Measurements from ENCODE around the gene ABO.
"Not testable (repeated sequence)": the region's sequence is repeated elsewhere in the genome, so short reads cannot be mapped to it uniquely, and the experiment has no call there.

ABO gene

GRCh38 chr9:133290751-133291302 is 15.8 kb upstream of the ABO start:
- DNase-seq (ENCODE audit: low read depth, low spot score): no peak

- no peak for DNase-seq (ENCODE audit: low read depth, low spot score)
Observed at GRCh38 chr9:133286523-133286922, 11.5 kb upstream of the ABO start.

- no peak for DNase-seq (ENCODE audit: low read depth, low spot score)
Observed at GRCh38 chr9:133285252-133285775, 10.3 kb upstream of the ABO start.

- no peak for DNase-seq (ENCODE audit: low read depth, low spot score)
Observed at GRCh38 chr9:133284362-133284761, 9.4 kb upstream of the ABO start.

- DNase-seq (ENCODE audit: low read depth, low spot score): not testable (repeated sequence)
Observed at GRCh38 chr9:133283255-133284032, 8.4 kb upstream of the ABO start.

- no peak for DNase-seq (ENCODE audit: low read depth, low spot score)
Observed at GRCh38 chr9:133282464-133283238, 7.7 kb upstream of the ABO start.

GRCh38 chr9:133280392-133280791 is 5.4 kb upstream of the ABO start:
- DNase-seq (ENCODE audit: low read depth, low spot score): no peak

GRCh38 chr9:133278161-133279114 is 3.4 kb upstream of the ABO start:
- DNase-seq (ENCODE audit: low read depth, low spot score): no peak

GRCh38 chr9:133277467-133277866 is 2.5 kb upstream of the ABO start:
- DNase-seq (ENCODE audit: low read depth, low spot score): no peak

GRCh38 chr9:133276923-133277322 is 1.9 kb upstream of the ABO start:
- no peak for DNase-seq (ENCODE audit: low read depth, low spot score)

- DNase-seq (ENCODE audit: low read depth, low spot score): no peak
Observed at GRCh38 chr9:133276001-133276884, 1.2 kb upstream of the ABO start.

- no peak for DNase-seq (ENCODE audit: low read depth, low spot score)
Observed at GRCh38 chr9:133274236-133275104, 531 bp downstream of the ABO start.

GRCh38 chr9:133273819-133274218 is 1.2 kb downstream of the ABO start:
- no peak for DNase-seq (ENCODE audit: low read depth, low spot score)

- DNase-seq (ENCODE audit: low read depth, low spot score): no peak
Observed at GRCh38 chr9:133273098-133273497, 1.9 kb downstream of the ABO start.

GRCh38 chr9:133269537-133270362 is 5.3 kb downstream of the ABO start:
- DNase-seq (ENCODE audit: low read depth, low spot score): no peak

- not testable (repeated sequence) for DNase-seq (ENCODE audit: low read depth, low spot score)
Observed at GRCh38 chr9:133269136-133269535, 5.9 kb downstream of the ABO start.

GRCh38 chr9:133268335-133269056 is 6.5 kb downstream of the ABO start:
- no peak for DNase-seq (ENCODE audit: low read depth, low spot score)

Measured in iPS DF 19.7 (cell line).